Posterior vena cava (tissue), 2 donors: ENCODE data around the gene KCNMA1. TPM values are rescaled to one million over a fixed set of nuclear protein-coding genes. Genes with fewer than 3 reads are reported as not detected.

Source experiments
- DNase-seq: peaks from one replicate; pipeline ENCODE4 v3.0.0-alpha.2; 2020; ENCODE audit warnings: low spot score
- intact Hi-C, 2 donors: fragments of 100-400 bp; cut with DNase I; formaldehyde crosslinking; loops; one replicate each; pipeline versions ENCODE4 v1.14.1 to v1.14.2; 2022 to 2023
- total RNA-seq, 2 donors: library from RNA; stranded (reverse); fragmentation: NEBNext Ultra II Directional; extraction: Animal tissue kit (Norgen Biotek cat#: 25700); gene quantifications; one replicate each; pipeline ENCODE4 v1.2.1, GENCODE V29; 2021
- donor health status: DM: yes; HTN: yes; CAD: no.
- donor health status: DM: yes; HTN: yes; CAD: no.

Gene KCNMA1
- total RNA-seq, 2 donors from 2014 or later: 99.7 to 117 TPM

DNA sequence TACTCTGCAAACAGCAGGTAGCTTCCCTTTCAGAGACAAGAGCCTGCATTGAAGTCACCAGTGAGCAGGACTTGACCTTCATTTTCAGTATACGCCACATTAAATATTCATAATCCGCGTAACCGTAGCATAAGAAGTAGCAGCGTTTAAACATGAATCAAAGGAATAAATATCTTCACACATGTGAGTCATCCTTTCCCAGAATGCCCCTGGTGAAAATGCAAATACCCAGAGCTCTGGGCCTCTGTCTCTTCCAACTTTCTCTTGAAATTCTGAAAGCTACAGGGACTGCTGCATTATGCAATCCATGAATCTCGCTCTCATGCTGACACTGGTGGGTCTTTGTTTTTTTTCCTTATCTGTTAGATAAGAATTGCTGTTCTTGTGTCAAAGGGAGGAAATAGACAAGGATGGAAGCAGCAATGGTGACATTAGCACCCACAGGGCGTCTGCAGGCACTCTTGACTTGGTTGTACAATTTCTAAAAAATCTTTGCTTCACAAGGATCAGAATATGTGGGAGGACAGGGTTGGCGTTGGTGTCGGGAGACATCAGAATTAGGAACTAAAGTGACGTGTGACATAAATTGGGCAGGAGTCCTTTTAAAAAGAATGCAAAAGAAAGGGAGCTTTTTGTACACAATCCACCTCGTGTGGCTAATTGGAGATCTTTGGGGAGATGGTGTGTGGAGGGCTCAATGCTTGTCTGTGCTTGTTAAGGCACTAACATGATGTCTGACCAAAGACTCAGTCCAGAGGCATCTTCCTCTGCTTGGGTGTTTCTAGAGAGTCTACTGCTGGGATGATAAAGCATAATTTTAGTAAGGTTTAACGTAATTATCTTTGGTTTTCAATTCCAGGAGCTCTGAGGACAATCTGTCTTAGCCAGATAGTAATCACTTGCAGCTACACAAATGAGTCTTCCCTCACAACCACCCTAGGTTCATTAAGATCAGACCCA lies 390.3 kb downstream of the KCNMA1 start:
- no peak for DNase-seq
- intact Hi-C loops: loop anchor here in 1 of 2 donors (10.0 kb wide), 1 partner anchor 53 kb away; no protein-coding TSS in a partner anchor

DNA sequence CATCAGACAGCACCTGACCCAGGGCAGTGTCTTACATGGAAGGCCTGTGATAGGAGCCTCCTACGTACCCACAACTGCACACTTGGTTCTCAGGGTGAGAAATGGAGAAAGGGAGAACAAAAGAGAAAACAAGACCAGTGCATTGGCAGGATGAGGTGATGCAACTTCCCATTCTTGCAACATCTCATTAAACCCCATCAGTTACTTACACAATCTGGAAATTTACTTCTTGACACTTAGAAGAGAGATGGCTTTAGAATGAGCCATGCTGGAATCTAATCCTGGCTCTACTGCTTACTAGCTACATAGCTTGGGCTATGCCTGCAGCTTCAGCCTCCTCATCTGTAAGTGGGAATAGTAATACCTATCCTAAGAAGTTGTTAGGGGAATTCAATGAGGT lies 391.7 kb downstream of the KCNMA1 start:
- no peak for DNase-seq
- intact Hi-C loops: loop anchor here in 1 of 2 donors (10.0 kb wide), 1 partner anchor 51 kb away; no protein-coding TSS in a partner anchor

DNA sequence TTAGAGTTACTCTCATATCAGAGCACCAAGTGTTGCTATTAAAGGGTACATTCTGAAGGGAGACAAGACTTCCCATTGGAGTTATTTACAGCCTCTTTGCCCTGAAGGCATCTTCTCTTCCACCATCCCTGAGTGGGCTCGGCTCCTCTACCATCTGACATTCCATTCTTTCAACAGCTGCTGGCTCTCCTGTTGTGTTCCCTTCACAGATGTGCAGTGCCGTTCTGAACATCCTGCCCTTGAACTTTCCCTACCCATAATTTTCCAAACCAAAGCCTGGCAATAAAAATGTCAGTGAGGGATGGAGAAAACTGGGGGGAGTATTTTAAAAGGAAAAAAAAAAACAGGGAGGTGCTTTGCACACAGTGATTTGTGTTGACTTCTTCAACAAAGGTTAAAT lies 392.9 kb downstream of the KCNMA1 start:
- intact Hi-C loops: loop anchor here (5.0 to 10.0 kb wide), 2 partner anchors 50 to 67 kb away; no protein-coding TSS in a partner anchor

GRCh38 chr10:77244286-77244685 lies 393.3 kb downstream of the KCNMA1 start:
- no peak for DNase-seq
- intact Hi-C loops: loop anchor here (5.0 to 10.0 kb wide), 2 partner anchors 49 to 67 kb away; no protein-coding TSS in a partner anchor

More for the DNA sequence above, 392.9 kb downstream of the KCNMA1 start:
- DNase-seq: no peak

GRCh38 chr10:77241350-77241725 lies 396.3 kb downstream of the KCNMA1 start:
- DNase-seq: no peak
- intact Hi-C loops: loop anchor here (5.0 to 10.0 kb wide), 2 partner anchors 47 to 64 kb away; no protein-coding TSS in a partner anchor

DNA sequence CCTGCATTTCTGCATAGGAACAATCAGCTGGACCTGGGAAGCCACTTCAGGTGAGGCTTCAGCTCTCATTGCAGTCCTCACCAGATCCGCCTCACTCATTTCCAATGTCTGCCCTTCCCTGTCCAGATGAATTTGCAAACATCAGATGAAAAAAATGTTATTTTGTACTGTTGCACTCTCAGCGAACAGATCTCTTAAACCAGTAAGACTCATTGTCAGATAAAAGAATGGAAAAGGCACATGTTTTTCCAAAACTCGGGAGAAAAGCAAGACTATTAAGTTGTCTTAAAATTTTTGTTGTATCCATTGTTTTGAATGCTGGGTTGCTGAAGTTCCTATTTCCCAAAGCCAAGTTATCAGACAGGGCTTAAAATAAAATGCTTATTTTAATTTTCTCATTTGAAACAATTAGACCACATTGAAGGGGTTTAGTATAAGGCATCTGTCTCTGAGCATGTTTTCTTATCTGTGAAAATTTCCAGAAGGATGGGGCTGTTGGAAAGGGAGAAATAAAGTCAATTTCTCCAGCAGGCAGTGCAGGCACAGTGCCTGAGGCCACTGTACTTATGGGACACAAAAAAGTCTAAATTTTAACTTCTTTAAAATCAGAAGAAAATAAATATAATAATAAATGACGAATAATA lies 396.8 kb downstream of the KCNMA1 start:
- no peak for DNase-seq
- intact Hi-C loops: loop anchor here (5.0 to 10.0 kb wide), 2 partner anchors 46 to 64 kb away; no protein-coding TSS in a partner anchor

- intact Hi-C loops: loop anchor here (5.0 to 10.0 kb wide), 2 partner anchors 45 to 63 kb away; no protein-coding TSS in a partner anchor
These were observed 397.5 kb downstream of the KCNMA1 start for GRCh38 chr10:77240041-77240652.

GRCh38 chr10:77237120-77237519 lies 400.5 kb downstream of the KCNMA1 start:
- DNase-seq: no peak
- intact Hi-C loops: loop anchor here in 1 of 2 donors (5.0 kb wide), 1 partner anchor 40 kb away; no protein-coding TSS in a partner anchor

More at GRCh38 chr10:77240041-77240652, 397.5 kb downstream of the KCNMA1 start:
- no peak for DNase-seq

DNA sequence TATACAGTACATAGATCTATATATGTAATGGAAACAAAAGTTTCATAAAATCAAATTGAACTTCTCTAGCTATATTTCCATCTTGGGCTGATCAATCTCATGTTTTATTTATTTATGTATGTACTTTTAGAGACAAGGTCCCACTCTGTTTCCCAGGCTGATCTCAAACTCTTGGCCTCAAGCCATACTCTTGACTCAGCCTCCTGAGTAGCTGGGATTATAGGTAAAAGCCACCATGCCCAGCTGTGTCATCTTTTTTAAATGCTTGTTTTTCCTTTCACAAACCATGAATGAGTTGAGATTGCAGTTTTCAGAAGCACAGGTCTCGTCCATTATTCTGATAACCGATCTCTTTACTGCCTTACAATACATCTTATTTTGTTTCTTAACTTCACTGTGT lies 400.9 kb downstream of the KCNMA1 start:
- no peak for DNase-seq
- intact Hi-C loops: loop anchor here in 1 of 2 donors (5.0 kb wide), 1 partner anchor 39 kb away; no protein-coding TSS in a partner anchor

DNA sequence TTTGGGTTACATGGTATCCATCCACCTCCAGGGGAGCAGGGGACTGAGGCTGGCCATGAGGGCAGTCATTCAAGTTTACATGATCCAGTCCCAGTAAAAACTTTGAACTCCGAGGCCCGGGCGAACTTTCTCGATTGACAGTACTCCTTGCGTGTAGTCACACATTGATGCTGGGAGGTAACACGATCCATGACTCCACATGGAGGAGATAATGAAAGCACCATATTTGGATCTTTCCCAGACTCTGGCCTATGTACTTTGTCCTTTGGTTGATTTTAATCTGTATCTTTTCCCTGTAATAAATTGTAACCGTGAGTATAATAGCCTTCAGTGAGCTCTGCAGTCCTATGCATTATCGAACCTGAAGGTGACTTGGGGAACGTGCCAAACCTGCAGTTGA lies 401.6 kb downstream of the KCNMA1 start:
- no peak for DNase-seq
- intact Hi-C loops: loop anchor here in 1 of 2 donors (5.0 kb wide), 1 partner anchor 39 kb away; no protein-coding TSS in a partner anchor

GRCh38 chr10:77234599-77234998 lies 403.0 kb downstream of the KCNMA1 start:
- no peak for DNase-seq
- intact Hi-C loops: no loop called here

GRCh38 chr10:77233466-77233865 lies 404.1 kb downstream of the KCNMA1 start:
- DNase-seq: no peak
- intact Hi-C loops: no loop called here

DNA sequence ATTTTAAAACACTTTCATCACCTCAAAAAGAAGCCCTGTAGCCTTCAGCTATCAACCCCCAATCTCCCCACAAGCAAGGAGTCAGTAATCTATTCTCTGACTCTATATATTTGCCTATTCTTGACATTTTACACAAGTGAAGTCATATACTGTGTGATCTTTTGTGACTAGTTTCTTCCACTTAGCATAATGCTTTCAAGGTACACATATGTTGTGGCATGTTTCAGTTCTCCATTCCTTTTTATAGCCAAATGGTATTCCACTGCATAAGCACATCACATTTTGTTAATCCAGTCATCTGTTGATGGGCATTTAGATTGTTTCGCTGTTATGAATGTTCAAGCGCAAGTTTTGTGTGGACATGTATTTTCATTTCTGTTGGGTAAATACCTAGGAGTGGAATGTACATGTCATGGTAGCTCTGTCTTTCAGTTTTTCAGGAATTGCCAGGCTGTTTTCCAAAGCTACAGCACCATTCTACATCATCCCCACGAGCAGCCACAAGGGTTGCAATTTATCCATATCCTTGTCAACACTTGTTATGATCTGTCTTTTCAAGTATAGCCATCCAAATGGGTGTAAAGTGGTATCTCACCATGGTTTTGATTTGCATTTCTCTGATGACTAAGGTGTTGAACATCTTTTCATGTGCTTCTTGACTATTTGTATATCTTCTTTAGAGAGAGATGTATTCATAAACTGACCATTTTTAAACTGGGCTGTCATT lies 405.6 kb downstream of the KCNMA1 start:
- intact Hi-C loops: no loop called here
- DNase-seq: no peak

DNA sequence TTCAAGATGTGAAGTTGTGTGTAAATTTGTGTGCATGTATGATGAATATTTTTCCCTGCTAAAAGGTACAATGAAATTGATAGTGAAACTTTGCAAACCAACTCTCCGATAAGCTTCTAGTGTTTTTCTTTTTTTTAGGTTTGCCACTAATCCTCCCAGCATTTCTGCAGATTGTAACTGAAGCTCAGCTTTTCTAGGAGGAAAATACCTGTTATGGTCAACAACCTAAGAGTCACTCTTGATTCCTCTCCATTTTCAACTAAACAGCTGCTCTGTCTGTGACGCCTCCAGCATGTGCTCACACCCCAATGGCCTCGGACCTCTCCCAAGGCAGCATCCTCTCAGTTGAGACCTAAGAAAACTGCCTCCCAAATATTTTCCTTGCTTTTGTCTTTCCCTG lies 406.2 kb downstream of the KCNMA1 start:
- intact Hi-C loops: no loop called here
- DNase-seq: no peak

GRCh38 chr10:77230194-77230593 lies 407.4 kb downstream of the KCNMA1 start:
- intact Hi-C loops: no loop called here
- no peak for DNase-seq

DNA sequence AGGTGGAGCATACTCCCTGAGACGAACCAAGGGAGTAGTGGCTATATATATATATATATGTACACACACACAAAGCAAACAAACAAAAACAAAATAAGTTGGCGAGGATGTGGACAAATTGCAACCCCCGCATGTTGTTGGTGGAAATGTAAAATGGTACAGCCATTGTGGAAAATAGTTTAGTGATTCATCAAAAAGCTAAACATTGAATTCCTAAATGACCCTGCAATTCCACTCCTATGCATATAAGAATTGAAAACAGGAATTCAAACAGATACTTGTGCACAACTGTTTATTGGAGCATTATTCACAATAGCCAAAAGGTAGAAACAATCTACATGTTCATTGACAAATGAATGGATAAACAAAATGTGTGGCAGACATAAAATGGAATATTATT lies 407.9 kb downstream of the KCNMA1 start:
- intact Hi-C loops: no loop called here
- DNase-seq: no peak

- intact Hi-C loops: no loop called here
- DNase-seq: no peak
These were observed 409.0 kb downstream of the KCNMA1 start for GRCh38 chr10:77228559-77228958.

DNA sequence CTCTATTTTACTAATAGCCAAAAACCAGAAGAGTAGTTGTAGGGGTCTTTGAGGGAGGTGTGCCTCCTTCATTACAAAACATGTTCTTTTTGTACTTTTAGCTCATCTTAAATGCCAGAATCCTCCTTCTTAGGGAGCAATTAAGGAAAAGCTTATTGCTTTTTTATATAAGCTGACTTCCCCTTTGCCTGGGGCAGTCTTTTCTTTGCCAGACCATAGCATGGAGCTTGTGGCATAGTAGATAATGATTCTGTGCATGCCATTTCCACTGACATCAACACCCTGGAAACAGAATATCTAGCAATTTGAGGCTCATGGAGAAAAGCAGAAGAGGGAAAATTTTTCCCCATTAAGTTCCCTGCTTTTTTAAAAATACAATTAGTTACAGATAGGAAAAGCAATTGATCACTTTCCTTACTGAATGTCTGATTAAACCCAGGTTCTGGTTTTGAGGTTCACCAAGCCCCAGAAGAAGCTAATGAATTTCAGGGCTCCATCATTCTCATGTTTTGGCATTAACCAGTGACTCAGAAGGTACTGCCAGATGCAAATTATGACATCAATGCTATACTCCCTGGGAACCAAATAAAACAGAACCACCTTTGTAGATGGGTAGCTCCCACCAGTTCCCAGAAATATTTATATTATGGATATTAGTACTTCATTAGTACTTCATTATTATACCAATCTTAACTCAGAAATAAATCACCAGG lies 410.6 kb downstream of the KCNMA1 start:
- intact Hi-C loops: no loop called here
- DNase-seq: no peak
